Measurements from ENCODE around the gene PSME3IP1.

The PSME3IP1 gene

GRCh38 chr16:57107321-57107922 is 78.4 kb downstream of the PSME3IP1 start:
- no peak for TF ChIP-seq CTCF (IDR thresholded peaks at IDR 0.05; ENCODE audit: low read depth, low read length, missing control alignments)
- in situ Hi-C loops (cut with HindIII; ENCODE audit: low sequenced_read_pairs), result loop anchor here (5.0 kb wide), 1 partner anchor 40 kb away; no protein-coding TSS in a partner anchor
- DNase-seq (ENCODE audit: low read depth), result no peak
- H3K4me3 ChIP-seq (ENCODE audit: low read depth, low read length), result no peak overlapping the region

GRCh38 chr16:57106767-57107166 is 79.1 kb downstream of the PSME3IP1 start:
- in situ Hi-C loops (cut with HindIII; ENCODE audit: low sequenced_read_pairs), result loop anchor here (5.0 kb wide), 1 partner anchor 41 kb away; no protein-coding TSS in a partner anchor
- no peak overlapping the region for H3K4me3 ChIP-seq (ENCODE audit: low read depth, low read length)
- DNase-seq (ENCODE audit: low read depth), result no peak
- no peak for TF ChIP-seq CTCF (IDR thresholded peaks at IDR 0.05; ENCODE audit: low read depth, low read length, missing control alignments)

GRCh38 chr16:57105184-57105583 is 80.7 kb downstream of the PSME3IP1 start:
- in situ Hi-C loops (cut with HindIII; ENCODE audit: low sequenced_read_pairs), result loop anchor here (5.0 kb wide), 1 partner anchor 42 kb away; no protein-coding TSS in a partner anchor
- no peak for DNase-seq (ENCODE audit: low read depth)
- no peak overlapping the region for H3K4me3 ChIP-seq (ENCODE audit: low read depth, low read length)
- no peak for TF ChIP-seq CTCF (IDR thresholded peaks at IDR 0.05; ENCODE audit: low read depth, low read length, missing control alignments)

GRCh38 chr16:57104706-57105105 is 81.1 kb downstream of the PSME3IP1 start:
- TF ChIP-seq CTCF (IDR thresholded peaks at IDR 0.05; ENCODE audit: low read depth, low read length, missing control alignments), result no peak
- H3K4me3 ChIP-seq (ENCODE audit: low read depth, low read length), result no peak overlapping the region
- no peak for DNase-seq (ENCODE audit: low read depth)
- in situ Hi-C loops (cut with HindIII; ENCODE audit: low sequenced_read_pairs), result loop anchor here (5.0 kb wide), 1 partner anchor 43 kb away; no protein-coding TSS in a partner anchor

- no peak for DNase-seq (ENCODE audit: low read depth)
- in situ Hi-C loops (cut with HindIII; ENCODE audit: low sequenced_read_pairs), result no loop called here
- no peak overlapping the region for H3K4me3 ChIP-seq (ENCODE audit: low read depth, low read length)
- no peak for TF ChIP-seq CTCF (IDR thresholded peaks at IDR 0.05; ENCODE audit: low read depth, low read length, missing control alignments)
Measured at GRCh38 chr16:57102888-57103851, 82.7 kb downstream of the PSME3IP1 start.

All from astrocyte of the cerebellum (primary cell).